ENCODE measurements around the gene ABCG8.

The ABCG8 gene

DNA sequence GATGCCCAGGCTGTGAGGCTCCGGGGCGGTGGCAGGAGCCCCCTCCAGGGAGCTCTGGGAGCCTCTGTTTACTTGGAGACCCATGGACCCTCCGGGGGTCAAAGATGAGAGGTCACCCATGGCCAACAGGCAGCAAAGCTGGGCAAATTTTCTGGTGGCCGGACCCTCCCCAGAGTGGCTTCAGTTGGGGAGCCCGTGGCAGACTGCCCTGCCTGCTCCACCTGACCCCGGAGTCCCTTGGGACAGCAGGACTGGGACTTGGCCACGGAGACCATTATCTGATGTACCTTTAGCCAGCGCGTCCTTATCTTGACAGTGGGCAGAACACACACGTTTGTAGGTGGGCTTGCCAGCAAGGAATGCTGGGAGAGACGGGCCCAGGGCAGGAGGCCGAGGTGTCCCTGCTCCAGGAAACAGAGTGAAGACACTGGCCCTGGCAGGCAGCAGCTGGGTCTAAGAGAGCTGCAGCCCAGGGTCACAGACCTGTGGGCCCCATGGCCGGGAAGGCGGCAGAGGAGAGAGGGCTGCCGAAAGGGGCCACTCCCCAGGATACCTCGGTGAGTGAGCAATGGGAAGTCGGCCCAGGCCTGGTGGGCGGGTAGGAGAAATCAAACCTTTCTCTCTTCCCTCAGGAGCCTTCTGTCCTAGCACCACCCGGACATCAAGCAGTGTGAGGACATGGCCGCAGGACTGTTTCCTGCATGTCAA, at the start of gene ABCG8, which contains the start of gene ABCG5:
TSS of gene ABCG8 (plus strand) at position 412 of the 708 bp plus-strand sequence. CDS start at position 495, 83 bp downstream.
TSS of gene ABCG5 (minus strand) at position 280 of the 708 bp plus-strand sequence. CDS start at position 120, 160 bp downstream.
- no peak for DNase-seq

DNA sequence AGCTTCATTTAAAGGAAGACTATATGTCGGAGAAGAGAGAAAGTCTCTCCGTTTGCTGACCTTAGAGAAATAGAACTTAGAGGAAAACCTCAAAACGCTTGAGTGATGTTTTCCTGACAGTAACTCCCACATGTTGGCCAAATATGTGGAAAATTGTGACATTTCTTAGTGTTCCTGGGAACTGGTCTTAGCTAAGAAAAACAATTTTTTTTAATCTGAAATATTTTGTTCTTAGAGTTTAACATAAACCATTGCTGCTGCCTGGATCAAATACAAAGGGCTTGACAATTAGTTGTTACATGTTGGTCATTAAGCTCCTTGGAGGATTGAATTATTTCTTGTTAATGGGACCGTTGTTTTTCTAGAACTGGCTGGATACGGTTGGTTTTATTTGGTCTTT, 48.6 kb upstream of the ABCG8 start:
- DNase-seq = no peak

DNA sequence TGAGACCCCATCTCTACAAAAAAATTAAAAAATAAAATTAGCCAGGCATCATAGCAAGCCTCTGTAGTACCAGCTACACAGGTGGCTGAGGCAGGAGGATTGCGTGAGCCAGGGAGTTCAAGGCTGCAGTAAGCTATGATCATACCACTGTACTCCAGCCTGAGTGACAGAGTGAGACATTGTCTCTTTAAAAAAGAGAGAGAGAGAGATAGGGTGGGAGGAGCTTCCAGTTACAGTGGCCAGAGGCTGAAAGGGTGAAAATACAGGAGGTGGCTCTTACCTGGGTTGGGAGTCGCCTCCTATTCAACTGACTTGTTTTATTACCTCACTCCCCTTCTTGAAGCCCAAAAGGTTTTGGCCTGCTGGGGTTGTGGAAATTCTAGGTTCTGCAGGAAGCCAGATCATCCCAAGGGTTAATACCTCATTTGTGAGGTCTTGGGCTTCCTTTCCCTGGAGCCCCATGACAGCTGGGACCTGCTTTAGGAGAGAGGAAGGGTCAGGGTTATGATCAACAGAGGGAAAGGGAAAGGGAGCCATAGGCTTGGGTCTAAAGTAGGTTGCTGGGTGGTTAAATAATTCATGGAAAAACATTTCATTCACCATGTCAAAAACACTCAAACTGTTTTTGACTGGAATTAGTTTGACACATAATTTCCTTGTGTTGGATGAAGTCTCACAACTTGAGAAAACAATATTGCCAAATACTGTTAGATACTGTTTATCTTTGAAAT, 47.6 kb upstream of the ABCG8 start:
- no peak for DNase-seq

DNA sequence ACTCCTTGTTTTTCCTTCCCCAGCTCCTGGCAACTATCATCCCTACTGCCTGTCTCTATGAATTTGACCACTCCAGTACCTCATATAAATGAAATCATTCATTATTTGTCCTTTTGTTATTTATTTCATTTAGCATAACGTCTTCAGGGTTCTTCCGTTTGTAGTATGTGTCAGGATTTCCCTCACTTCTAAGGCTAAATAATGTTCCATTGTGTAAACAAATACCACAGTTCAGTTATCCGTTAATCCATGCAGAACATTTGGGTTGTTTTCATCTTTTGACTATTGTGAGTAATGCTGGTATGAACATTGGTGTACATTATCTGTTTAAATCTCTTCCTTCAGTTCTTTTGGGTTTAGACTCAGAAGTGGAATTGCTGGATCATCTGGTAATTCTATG, 46.1 kb upstream of the ABCG8 start:
- DNase-seq = no peak

DNA sequence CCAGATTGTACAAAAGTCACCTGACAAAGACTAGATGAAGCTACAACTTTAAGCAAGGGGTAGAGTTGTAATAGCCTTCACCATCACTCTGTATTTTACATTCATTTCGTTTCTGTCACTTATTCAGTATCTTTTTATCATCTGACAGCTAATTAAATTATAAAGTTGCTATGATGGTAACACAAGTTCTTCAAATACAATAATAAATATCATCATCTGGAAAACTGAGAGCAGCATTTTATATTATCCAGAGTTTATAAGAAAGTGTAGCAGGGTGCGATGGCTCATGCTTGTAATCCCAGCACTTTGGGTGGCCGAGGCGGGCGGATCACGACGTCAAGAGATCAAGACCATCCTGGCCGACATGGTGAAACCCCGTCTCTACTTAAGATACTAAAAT, 43.8 kb upstream of the ABCG8 start:
- DNase-seq = no peak

DNA sequence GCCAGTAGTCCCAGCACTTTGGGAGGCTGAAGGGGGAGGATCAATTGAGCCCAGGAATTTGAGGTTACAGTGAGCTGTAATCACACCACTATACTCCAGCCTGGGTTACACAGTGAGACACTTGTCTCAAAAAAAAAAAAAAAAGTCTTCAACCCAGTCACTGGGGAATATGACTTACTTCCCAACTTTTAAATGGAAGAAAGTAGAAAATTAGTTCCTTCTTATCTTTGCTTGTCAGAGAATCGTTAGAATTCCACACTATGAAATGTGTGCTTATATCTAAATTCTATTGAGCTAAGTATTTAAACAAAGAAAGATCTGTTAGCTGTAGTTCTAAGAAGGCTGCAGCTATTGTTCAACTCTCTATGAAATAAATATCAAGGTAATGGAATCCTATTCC, 42.6 kb upstream of the ABCG8 start:
- DNase-seq = no peak

DNA sequence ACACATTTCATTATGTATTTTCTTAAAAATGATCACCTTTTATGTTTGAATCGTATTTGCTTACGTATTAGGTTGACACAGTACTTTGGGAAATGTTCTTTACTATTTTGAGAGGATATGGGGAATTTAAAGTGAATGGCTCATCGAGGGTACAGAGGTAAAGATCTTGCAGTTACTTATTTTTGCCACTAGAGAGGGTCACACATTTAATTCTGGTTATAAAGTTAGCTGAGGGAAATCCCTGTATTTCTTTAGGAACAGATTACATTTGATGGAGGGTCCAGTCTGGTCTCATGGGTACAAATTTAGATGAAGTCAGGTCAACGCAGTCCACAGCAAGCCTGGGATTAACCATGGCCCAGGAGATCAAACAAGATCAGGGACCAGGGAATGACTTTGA, 40.5 kb upstream of the ABCG8 start:
- no peak for DNase-seq

DNA sequence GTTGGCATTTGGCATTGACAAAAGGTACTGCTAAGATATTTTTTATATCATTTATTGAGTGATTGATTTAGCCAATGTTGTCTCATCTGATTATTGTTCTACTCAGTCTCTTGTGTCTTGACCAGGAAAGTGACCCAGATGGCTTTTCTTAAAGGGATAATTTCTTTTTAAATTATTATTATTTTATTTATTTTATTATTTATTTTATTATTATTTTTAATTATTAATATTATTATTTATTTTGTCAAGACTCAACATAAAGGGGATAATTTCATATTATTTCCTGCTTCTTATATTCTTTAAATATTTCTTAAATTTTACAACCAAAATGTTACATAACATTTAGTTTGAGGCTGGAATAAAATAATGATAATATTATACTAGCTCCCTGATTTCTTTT, 37.9 kb upstream of the ABCG8 start:
- DNase-seq = no peak

DNA sequence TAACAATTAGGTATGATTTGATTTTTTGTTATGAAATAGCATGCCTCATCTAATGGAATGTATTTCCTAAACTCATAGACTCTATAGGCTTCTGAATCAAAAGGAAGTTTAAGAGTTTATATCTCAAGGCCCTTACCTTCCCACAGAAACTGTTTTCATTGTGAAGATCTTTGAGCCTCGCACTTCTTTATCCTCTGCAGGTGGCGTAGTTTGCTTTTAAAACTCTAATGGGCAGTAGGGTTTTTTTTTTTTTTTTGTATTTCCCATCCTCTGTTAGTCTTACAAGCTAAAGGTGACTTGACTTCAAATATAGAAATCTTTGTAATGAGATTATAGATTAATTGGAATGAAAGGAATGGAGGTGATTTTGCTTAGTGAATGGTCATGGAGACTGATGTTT, 36.6 kb upstream of the ABCG8 start:
- no peak for DNase-seq

DNA sequence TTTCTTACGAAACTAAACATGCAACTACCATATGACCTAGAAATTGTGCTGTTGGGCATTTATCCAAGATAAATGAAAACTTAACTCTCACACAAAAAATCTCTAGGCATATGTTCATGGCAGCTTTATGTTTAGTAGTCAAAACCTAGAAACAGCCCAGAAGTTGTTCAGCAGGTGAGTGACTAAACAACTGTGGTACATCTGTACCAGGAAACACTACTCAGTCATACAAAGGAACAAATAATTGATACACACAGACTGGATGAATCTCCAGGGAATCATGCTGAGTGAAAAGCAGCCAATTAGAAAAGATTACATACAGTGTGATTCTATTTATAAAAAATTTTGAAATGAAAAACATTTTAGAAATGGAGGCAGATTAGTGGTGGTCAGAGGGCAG, 35.7 kb upstream of the ABCG8 start:
- DNase-seq = no peak

DNA sequence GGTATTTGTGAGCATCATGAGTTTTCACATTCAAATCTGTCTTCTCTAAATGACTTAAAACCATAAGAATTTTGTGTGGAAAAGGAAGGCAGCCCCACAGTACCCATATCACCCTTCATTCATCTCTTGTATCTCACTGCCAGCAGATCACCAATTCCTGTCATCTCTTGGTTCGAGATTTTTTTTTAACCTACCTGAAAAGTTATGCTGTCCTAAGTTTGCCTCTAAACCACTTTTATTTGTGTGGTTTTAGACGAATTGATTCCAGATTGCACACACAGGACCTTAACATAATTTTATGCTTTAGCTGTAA, 32.1 kb upstream of the ABCG8 start:
- DNase-seq = no peak

DNA sequence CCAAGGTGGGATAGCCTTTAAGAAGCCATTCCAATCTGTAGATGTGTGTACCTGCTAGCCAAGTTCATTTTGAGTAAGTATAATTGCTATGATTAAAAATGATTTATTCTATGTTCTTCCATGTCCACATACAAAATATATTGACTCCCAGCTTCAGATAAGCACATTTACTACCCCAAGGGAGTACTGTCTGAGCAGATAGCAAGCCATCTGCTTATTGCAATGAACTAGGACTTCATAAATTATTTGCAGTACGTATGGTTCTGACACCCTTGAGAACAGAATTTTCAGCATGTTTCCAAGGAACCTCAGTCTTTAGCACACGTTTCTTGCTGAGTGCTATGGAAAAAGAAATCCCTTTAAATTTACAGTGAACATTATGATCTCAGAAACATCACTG, 28.3 kb upstream of the ABCG8 start:
- no peak for DNase-seq

DNA sequence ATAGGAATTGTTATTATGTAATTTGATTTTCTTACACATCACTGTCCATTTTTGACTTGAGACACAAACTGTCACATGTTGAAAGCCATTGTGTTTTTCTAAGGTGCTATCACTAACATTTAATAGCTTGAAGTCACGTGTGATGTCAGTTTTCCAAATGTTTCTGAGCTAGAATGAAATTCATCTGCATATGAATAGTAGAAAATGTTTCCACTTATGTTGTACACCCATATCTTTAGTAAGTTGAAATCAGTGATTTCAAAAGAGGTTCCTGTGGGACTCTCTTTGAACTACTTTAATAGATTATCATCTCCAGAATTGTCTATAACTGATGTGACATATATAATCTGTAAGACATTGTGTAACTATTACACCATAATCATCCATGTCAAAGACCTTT, 27.9 kb upstream of the ABCG8 start:
- DNase-seq = no peak

DNA sequence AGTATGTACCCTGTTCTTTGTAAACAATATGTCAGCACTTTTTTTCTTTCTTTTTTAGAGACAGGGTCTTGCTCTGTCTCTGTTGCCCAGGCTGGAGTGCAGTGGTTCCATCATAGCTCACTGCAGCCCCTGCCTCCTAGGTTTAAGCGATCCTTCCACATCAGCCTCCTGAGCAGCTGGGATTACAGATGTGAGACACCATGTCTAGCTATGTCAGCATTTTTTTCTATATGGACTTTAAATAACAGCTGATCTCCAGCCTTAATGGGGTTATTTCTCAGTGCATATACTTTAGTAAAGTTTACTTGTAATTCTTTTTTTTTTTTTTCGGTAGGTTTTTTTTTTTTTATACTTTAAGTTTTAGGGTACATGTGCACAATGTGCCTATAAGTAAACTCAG, 26.8 kb upstream of the ABCG8 start:
- DNase-seq = no peak

DNA sequence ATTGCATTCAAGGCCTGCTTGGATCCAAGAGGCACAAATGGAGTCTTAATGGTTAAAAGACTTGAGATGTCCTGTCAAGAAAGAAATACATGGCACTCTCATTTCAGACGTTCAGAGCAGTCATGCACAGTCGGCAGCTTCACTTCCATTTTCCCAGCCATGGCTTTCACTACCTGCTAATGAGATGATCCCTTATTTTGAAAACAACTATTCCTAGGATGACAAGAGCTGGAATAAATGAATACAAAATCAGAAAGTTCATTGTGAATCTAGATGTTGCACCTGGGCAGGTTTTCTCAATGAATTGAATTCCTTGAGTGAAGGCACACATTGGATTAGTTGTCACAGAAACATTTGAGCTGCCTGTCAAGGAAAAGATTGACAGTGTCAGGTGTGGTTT, 25.8 kb upstream of the ABCG8 start:
- DNase-seq = no peak

DNA sequence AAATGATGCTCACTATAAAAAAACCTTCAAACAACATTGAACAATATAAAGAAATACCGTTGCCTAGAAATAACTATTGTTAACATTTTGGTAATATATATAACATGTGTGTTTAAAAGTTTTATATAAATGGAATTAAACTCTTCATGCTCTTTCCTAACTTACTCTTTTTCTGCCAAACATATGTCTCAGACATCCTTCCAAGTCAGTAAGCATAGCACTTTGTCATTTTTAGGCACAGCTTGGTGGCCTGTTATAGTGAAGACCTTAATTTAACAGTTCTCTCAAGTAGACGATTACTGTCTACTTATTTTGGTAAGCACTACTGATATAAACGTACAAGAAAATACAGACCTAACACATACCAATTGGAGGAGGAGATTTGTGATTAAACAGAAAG, 24.1 kb upstream of the ABCG8 start:
- no peak for DNase-seq

DNA sequence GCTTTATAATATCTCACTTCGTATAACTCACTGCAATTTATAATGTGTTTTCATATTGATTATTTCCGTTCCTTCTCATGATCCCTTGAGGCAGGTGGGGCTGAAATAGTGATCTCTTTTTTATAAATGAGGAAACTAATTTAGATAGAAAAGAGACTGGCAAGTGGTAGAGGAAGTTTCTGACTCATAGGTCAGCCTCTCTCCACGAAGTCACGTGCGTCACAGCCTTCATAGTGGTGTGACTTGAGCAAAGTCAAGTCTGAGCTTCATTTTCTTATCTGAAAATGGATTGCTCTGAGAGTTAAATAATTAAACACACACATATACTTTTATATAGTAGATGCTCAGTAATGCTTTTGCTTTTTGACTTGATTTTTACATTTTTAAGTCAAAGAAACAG, 20.0 kb upstream of the ABCG8 start:
- DNase-seq = no peak

DNA sequence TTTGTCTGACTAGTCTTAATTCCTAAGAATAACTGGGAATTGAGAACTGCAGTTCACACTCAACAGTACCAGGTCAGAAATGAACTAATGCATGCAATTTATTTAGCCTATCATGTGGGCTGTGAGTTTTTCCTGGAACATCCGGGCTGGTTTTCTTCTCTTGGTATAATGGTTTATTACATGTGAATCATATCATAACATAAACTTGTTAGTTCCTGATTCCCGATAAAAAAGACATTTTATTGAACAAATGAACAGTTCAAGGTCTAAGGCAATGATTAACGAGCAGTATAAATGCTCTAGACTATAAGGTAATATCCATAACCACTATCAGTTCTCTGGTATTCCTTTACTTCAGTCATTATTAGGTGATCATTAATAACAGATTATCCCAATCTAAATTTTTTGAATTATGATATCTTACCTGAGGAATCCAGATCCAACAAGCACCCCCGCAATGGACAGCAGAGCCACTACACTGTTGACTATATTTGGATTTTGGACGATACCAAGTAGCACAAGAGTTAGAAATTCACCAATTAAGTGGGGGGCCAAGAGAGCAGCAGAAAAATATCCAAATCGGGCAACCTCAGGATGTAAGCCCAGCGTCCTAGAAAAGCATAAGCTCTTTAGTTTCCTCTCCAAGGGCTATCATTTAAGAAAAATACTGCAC, 19.1 kb upstream of the ABCG8 start:
- DNase-seq = no peak

DNA sequence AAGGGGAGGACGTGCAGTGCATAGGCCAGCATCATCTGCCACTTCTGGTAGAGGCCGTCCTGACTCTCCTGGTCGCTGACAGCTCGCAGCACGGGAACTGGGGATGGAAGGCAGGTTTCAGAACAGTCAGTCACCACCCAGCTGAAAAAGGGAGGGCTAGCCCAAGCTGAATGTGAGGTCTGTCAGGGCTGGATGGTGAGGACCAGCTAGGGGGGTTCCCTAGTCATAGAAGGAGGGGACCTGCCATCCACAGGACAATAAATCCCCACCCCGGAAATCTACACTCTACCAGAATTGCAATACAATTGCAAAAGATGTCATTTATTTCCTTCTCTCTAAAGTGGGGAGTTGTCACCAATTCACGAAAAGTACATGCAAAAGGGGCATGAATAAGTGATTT, 15.9 kb upstream of the ABCG8 start:
- DNase-seq = no peak

DNA sequence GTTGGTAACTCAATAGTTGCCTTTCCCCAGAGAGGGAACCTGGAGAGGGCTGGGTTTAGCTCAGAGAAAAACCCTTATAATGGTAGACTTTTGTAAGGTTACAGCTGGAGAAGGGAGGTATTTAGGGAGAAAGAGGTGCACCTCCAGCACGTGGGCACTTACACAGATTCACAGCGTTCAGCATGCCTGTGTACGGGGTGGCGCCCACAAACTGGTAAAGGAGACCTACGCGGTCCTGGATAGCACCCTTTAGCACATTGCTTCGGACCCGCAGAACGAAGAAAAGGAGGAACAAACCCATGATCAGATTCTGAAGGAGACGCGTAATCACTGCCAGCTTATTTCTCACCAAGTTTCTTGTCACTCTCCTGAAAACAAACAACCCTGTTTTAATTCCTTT, 15.0 kb upstream of the ABCG8 start:
- no peak for DNase-seq

DNA sequence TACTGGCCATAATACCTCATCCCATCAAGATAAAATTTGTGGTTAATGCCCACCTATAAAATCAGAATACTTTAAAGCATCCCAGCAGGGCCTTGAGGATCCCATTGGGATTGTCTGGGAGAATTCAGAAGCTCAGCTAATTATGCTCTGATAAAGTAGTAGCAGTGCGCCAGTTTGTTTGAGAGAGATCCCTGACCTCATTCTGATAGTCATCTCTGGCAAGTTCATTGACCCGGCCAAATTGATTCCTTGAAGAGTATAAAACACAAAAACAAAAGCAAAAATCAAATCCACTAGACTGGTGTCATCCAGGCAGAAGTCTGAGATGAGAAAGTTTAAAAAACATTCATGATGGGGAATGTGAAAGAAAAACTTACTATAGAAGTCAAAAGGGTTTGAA, 14.3 kb upstream of the ABCG8 start:
- no peak for DNase-seq

DNA sequence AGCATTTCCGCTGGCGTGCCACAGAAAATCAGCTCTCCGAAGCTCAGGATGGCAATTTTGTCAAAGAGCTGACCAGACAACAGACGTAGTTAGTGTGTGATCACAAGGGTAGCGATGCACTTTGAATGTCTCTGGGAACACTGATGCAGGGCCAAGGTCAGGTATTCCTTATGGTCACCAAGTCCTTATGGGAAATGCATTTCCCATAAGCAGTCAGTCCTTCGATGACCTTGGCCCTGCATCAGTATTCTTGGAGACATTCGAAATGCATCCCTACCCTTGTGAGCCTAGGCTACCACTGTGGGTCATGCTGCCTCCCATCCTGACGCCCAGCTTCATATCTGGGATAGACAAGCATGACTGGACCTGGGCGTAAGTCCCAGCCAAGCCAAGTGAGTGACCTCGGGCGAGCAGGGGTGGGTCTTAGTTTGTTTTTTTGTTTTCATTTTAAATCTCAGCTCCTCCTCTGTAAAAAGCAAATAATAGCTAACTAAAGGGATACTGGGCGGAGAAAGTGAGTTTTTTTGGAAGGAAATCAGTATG, 13.7 kb upstream of the ABCG8 start:
- no peak for DNase-seq

DNA sequence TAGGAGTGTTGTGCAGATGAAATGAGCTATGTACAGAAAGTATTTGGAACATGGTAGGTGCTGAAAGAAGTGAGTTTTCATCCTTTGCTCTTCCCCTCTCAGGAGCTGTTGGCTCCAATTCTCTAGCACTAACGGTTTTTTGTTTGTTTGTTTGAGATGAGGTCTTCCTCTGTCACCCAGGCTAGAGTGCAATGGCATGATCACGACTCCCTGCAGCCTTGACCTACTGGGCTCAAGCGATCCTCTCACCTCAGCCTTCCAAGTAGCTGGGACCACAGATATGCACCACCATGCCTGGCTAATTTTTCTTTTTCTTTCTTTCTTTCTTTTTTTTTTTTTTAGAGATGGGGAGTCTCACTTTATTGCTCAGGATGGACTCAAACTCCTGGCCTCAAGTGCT, 12.9 kb upstream of the ABCG8 start:
- DNase-seq = no peak

Data from cortex of kidney (tissue), 1 donor.